ENCODE data around the gene PCBP3.

PCBP3 gene

GRCh38 chr21:45763506-45763905 is 120.0 kb downstream of the PCBP3 start:
- no peak for DNase-seq

GRCh38 chr21:45764792-45765191 is 121.3 kb downstream of the PCBP3 start:
- DNase-seq, result no peak

GRCh38 chr21:45765375-45765774 is 121.8 kb downstream of the PCBP3 start:
- no peak for DNase-seq

GRCh38 chr21:45766055-45766454 is 122.5 kb downstream of the PCBP3 start:
- DNase-seq, result no peak

GRCh38 chr21:45766501-45766900 is 123.0 kb downstream of the PCBP3 start:
- no peak for DNase-seq

- no peak for DNase-seq
These were observed 123.8 kb downstream of the PCBP3 start for GRCh38 chr21:45767071-45768006.

- DNase-seq, result no peak
These were observed 124.7 kb downstream of the PCBP3 start for GRCh38 chr21:45768011-45768739.

GRCh38 chr21:45768740-45769048 is 125.2 kb downstream of the PCBP3 start:
- no peak for DNase-seq

GRCh38 chr21:45769294-45769693 is 125.8 kb downstream of the PCBP3 start:
- DNase-seq, result no peak

- DNase-seq, result no peak
These were observed 126.4 kb downstream of the PCBP3 start for GRCh38 chr21:45769896-45770295.

- no peak for DNase-seq
These were observed 128.7 kb downstream of the PCBP3 start for GRCh38 chr21:45772180-45772579.

- DNase-seq, result no peak
These were observed 130.8 kb downstream of the PCBP3 start for GRCh38 chr21:45774291-45774690.

- no peak for DNase-seq
These were observed 133.4 kb downstream of the PCBP3 start for GRCh38 chr21:45776971-45777370.

GRCh38 chr21:45778686-45779085 is 135.2 kb downstream of the PCBP3 start:
- DNase-seq, result no peak

- DNase-seq, result no peak
These were observed 135.7 kb downstream of the PCBP3 start for GRCh38 chr21:45779226-45779625.

- no peak for DNase-seq
These were observed 137.1 kb downstream of the PCBP3 start for GRCh38 chr21:45780647-45781046.

GRCh38 chr21:45781741-45782140 is 138.2 kb downstream of the PCBP3 start:
- no peak for DNase-seq

- DNase-seq, result no peak
These were observed 143.1 kb downstream of the PCBP3 start for GRCh38 chr21:45786660-45787059.

GRCh38 chr21:45787371-45787770 is 143.8 kb downstream of the PCBP3 start:
- no peak for DNase-seq

GRCh38 chr21:45788198-45788597 is 144.7 kb downstream of the PCBP3 start:
- no peak for DNase-seq

- no peak for DNase-seq
These were observed 145.3 kb downstream of the PCBP3 start for GRCh38 chr21:45788637-45789506.

- no peak for DNase-seq
These were observed 146.9 kb downstream of the PCBP3 start for GRCh38 chr21:45790427-45790826.

Data from NK-92 treated with Interleukin-12 subunit alpha and Interleukin-12 subunit beta, amount 100 ng/mL, for 24 hours (cell line).